ENCODE data around the gene NRG4. TPM values are rescaled to one million over a fixed set of nuclear protein-coding genes. Genes with fewer than 3 reads are reported as not detected.

The NRG4 gene
- total RNA-seq, 1 donor from 2014 or later: not detected

DNA sequence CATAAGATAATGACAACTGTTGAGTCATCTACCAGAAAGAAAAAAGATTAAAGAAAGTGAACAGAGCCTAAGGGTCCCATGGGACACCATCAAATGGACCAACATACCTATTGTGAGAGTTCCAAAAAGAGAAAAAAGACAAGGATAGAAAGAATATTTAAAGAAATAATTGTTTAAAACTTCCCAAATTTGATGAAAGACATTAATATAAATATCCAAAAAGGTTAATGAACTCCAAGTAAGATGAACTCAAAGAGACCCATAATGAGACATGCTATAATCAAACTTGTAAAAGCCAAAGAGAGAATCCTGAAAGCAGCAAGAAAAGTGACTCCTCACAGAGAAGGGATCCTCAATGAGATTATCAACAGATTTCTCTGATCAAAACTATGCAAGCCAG lies 8.9 kb downstream of the NRG4 start:
- H3K4me3 ChIP-seq (ENCODE audit: low read depth, low read length): no peak overlapping the region
- TF ChIP-seq CTCF (IDR thresholded peaks at IDR 0.05; ENCODE audit: insufficient read depth, low read length, poor library complexity, severe bottlenecking): no peak

DNA sequence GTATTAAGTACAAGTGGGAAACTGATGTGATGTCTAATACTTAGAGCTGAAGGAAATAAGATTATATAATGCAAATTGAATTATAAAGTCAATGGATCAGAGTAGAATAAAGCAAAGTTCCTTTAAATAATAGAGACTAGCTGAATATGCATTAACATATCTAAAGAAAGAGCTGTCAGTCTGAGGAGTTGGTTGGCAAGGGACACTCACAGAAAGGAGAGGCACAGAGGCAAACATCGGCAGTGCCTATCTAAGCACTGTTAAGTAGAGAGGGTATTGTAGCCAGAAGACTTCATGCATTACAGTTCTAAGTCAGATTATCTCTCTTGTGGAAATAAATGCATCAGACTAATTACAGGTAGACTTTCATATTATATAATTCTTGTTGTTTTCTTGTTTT lies 16.6 kb downstream of the NRG4 start:
- H3K4me3 ChIP-seq (ENCODE audit: low read depth, low read length): no peak overlapping the region
- no peaks in the 10 kb centered on the region for H3K36me3 ChIP-seq (ENCODE audit: control insufficient read depth, insufficient read depth, low read length)
- TF ChIP-seq CTCF (IDR thresholded peaks at IDR 0.05; ENCODE audit: insufficient read depth, low read length, poor library complexity, severe bottlenecking): no peak
- no peak for DNase-seq (ENCODE audit: low read depth)
- H3K27me3 ChIP-seq (ENCODE audit: control insufficient read depth, insufficient read depth, low read length): no peaks in the 10 kb centered on the region

More for the DNA sequence above, 8.9 kb downstream of the NRG4 start:
- no peaks in the 10 kb centered on the region for H3K27me3 ChIP-seq (ENCODE audit: control insufficient read depth, insufficient read depth, low read length)
- no peak for DNase-seq (ENCODE audit: low read depth)
- no peaks in the 10 kb centered on the region for H3K36me3 ChIP-seq (ENCODE audit: control insufficient read depth, insufficient read depth, low read length)

GRCh38 chr15:75994220-75994619 lies 18.0 kb downstream of the NRG4 start:
- H3K4me3 ChIP-seq (ENCODE audit: low read depth, low read length): no peak overlapping the region
- no peaks in the 10 kb centered on the region for H3K36me3 ChIP-seq (ENCODE audit: control insufficient read depth, insufficient read depth, low read length)
- no peak for DNase-seq (ENCODE audit: low read depth)
- H3K27me3 ChIP-seq (ENCODE audit: control insufficient read depth, insufficient read depth, low read length): no peaks in the 10 kb centered on the region
- TF ChIP-seq CTCF (IDR thresholded peaks at IDR 0.05; ENCODE audit: insufficient read depth, low read length, poor library complexity, severe bottlenecking): no peak

DNA sequence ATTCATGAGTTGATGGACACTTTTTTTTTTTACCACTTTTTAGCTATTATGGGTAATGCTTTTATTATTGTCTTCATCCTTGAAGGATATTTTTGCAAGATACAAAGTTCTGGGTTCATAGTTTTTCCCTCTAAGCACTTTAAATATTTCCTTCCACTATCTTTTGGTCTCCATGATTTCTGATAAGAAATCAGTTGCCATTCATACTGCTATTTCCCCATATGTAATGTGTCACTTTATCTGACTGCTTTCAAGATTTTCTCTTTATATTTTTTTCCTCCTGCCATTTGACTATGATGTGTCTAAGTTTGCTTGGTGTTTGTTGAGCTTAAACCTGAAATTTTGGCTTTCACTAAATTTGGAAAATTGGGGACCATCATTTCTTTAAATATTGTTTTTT lies 19.3 kb downstream of the NRG4 start:
- H3K4me3 ChIP-seq (ENCODE audit: low read depth, low read length): no peak overlapping the region
- DNase-seq (ENCODE audit: low read depth): no peak
- H3K36me3 ChIP-seq (ENCODE audit: control insufficient read depth, insufficient read depth, low read length): no peaks in the 10 kb centered on the region
- no peaks in the 10 kb centered on the region for H3K27me3 ChIP-seq (ENCODE audit: control insufficient read depth, insufficient read depth, low read length)
- TF ChIP-seq CTCF (IDR thresholded peaks at IDR 0.05; ENCODE audit: insufficient read depth, low read length, poor library complexity, severe bottlenecking): no peak

DNA sequence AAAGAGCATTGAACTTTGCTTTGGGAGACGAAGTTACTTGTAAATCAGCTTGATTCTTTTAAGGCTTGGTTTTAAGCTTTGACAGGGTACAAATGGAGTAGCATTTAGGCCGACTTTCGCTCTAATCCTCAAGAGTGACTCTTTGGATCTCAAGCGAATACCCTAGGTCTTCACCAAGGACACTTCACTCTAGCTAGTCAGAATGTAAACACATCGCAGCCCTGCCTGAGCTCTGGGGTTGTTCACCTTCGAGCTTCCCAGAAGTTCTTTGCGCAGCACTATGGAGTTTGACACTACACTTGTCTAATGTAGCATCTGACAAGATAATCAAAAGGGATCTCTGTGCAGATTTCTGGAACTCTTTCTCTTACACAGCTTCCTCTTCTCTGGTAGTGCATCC lies 22.3 kb downstream of the NRG4 start:
- Histone ChIP-seq H3K27me3 (ENCODE audit: control insufficient read depth, insufficient read depth, low read length) (no peaks in the 10 kb centered on the region), H3K36me3 (ENCODE audit: control insufficient read depth, insufficient read depth, low read length) (no peaks in the 10 kb centered on the region), H3K4me3 (ENCODE audit: low read depth, low read length) (no peak overlapping the region)
- no peak for TF ChIP-seq CTCF (IDR thresholded peaks at IDR 0.05; ENCODE audit: insufficient read depth, low read length, poor library complexity, severe bottlenecking)
- DNase-seq (ENCODE audit: low read depth): no peak

GRCh38 chr15:75989045-75989444 lies 23.2 kb downstream of the NRG4 start:
- Histone ChIP-seq H3K36me3 (ENCODE audit: control insufficient read depth, insufficient read depth, low read length) (no peaks in the 10 kb centered on the region), H3K27me3 (ENCODE audit: control insufficient read depth, insufficient read depth, low read length) (no peaks in the 10 kb centered on the region), H3K4me3 (ENCODE audit: low read depth, low read length) (no peak overlapping the region)
- no peak for DNase-seq (ENCODE audit: low read depth)
- TF ChIP-seq CTCF (IDR thresholded peaks at IDR 0.05; ENCODE audit: insufficient read depth, low read length, poor library complexity, severe bottlenecking): no peak
